Measurements from ENCODE around the gene ANKK1.

ANKK1 gene

DNA sequence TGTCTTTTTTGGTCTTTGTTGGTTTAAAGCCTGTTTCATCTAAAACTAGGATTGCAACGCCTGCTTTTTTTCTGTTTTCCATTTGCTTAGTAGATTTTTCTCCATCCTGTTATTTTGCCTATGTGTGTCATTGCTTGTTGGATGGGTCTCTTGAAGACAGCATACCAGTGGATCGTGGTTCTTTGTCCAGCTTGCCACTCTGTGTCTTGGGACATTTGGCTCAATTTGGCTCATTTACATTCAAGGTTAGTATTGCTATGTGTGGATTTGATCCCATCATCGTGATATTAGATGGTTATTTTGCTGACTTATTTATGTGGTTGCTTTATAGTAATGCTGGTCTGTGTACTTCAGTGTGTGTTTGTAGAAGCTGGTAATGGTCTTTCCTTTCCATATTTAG is 31.4 kb upstream of the ANKK1 start:
- peaks cover 48 to 49% of the 10 kb centered on the region in 2 donors for H3K36me3 ChIP-seq (ENCODE audit: control insufficient read depth in 2 of 2, insufficient read depth in 2 of 2, low read length in 2 of 2)

DNA sequence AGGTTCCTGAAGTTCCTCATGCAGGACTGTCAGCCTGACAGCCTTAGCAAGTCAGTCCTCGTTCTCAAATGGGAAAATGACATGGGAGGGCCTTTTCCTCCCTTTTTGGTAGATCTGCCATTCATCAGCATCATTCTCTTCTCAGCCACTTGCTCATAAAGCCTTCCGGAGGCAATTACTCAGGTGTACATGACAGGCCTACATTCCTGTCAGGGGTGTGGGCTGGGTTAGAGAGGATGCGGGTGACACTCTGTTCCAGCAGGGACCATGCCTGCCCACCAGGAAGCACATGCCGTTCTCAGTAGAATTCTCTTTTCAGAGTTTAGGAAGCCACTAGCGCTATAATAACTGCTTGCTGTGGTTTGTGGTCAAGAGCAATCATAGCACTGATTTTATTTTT is 24.2 kb upstream of the ANKK1 start:
- Histone ChIP-seq H3K9me3 (ENCODE audit: control insufficient read depth in 2 of 2, low read length in 2 of 2) (no peaks in the 10 kb centered on the region), H3K27me3 (ENCODE audit: control insufficient read depth in 1 of 2, insufficient read depth in 2 of 2, low read length in 2 of 2) (no peaks in the 10 kb centered on the region), H3K9ac (ENCODE audit: low read length in 2 of 2) (no peak overlapping the region), H3K4me3 (ENCODE audit: low read length in 2 of 2) (no peak overlapping the region), H3K27ac (ENCODE audit: low read length) (no peak overlapping the region), H3K4me1 (ENCODE audit: control insufficient read depth, insufficient read depth, low read length) (no peaks in the 10 kb centered on the region), H3K36me3 (ENCODE audit: control insufficient read depth in 2 of 2, insufficient read depth in 2 of 2, low read length in 2 of 2) (peaks cover 29 to 81% of the 10 kb centered on the region in 2 donors)

More for the DNA sequence above, 31.4 kb upstream of the ANKK1 start:
- Histone ChIP-seq H3K27me3 (ENCODE audit: control insufficient read depth in 1 of 2, insufficient read depth in 2 of 2, low read length in 2 of 2) (no peaks in the 10 kb centered on the region), H3K4me3 (ENCODE audit: low read length in 2 of 2) (no peak overlapping the region), H3K9me3 (ENCODE audit: control insufficient read depth in 2 of 2, low read length in 2 of 2) (no peaks in the 10 kb centered on the region), H3K9ac (ENCODE audit: low read length in 2 of 2) (no peak overlapping the region), H3K27ac (ENCODE audit: low read length) (no peak overlapping the region), H3K4me1 (ENCODE audit: control insufficient read depth, insufficient read depth, low read length) (no peaks in the 10 kb centered on the region)

DNA sequence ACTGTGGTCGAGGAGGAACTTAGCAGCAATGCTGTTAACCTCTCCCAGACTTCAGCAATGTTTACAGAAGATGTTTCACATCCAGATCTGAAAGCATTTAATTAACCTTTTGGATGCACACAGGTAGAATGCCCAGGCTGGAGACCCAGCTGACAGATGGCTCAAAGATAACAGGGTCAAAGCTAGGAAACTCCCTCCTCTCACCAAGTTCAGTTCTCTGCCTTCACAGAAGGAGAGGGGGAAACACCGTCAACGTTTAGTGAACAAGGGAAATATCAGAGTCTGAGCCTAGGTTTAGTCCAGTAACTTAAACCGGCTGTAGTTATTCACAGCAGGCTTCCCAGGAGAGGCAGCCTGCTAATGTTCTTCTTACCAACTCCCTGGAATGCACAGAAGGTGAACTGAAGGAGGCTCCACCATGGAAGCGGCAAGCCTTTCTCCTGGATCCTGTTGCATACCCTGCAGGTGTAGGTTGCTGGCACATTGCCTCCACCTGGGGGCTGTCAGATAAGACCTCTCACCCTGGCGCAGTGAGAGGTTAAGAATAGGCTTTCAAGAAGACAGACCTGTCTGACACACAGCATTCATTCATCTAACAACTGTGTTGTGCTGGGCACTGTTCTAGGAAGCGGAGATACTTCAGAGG is 23.5 kb upstream of the ANKK1 start:
- H3K4me1 ChIP-seq (ENCODE audit: control insufficient read depth, insufficient read depth, low read length): no peaks in the 10 kb centered on the region
- no peak overlapping the region for H3K4me3 ChIP-seq (ENCODE audit: low read length in 2 of 2)
- H3K27me3 ChIP-seq (ENCODE audit: control insufficient read depth in 1 of 2, insufficient read depth in 2 of 2, low read length in 2 of 2): no peaks in the 10 kb centered on the region
- no peaks in the 10 kb centered on the region for H3K9me3 ChIP-seq (ENCODE audit: control insufficient read depth in 2 of 2, low read length in 2 of 2)
- no peak overlapping the region for H3K9ac ChIP-seq (ENCODE audit: low read length in 2 of 2)
- H3K36me3 ChIP-seq (ENCODE audit: control insufficient read depth in 2 of 2, insufficient read depth in 2 of 2, low read length in 2 of 2): peaks cover 23 to 77% of the 10 kb centered on the region in 2 donors
- H3K27ac ChIP-seq (ENCODE audit: low read length): no peak overlapping the region

DNA sequence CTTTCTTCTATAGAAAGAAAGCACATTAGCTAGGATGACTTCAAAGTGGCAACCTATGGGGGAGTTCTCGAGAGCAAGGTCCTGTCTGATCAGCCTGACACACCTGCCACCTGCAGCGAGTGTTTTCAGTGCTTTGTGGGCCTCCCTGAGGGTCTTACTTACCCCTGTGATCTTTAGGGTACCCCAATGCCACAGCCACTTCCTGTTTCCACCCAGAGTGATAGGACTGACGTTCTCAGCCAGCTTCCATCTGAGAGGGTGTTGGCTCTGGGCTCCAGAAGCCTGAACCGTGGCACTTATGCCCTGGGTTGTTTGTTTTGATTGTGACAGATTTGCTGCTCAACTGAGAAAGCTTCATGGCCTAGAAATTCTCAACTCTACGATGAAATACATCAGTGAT is 21.7 kb upstream of the ANKK1 start:
- H3K9ac ChIP-seq (ENCODE audit: low read length in 2 of 2): no peak overlapping the region

DNA sequence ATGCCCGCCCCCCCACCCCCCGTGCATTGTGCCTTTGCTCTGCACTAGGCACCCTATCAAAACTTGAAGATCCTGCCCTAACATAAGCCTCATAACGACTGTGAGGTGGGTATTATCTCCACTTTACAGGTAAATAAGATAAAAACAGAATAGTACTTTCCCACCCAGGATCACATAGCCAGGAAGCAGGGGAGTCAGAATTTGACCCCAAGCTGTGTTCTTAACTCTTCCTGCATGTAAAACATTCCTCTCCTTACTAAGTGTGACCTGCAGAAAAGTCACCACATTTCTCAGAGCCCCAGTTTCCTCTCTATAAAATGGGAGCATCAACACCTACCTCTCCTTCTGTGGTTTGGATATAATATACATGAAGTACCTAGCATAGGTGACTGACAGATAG is 18.2 kb upstream of the ANKK1 start:
- H3K9ac ChIP-seq (ENCODE audit: low read length in 2 of 2): no peak overlapping the region
- H3K9me3 ChIP-seq (ENCODE audit: control insufficient read depth in 2 of 2, low read length in 2 of 2): no peaks in the 10 kb centered on the region
- H3K27ac ChIP-seq (ENCODE audit: low read length): no peak overlapping the region
- H3K4me3 ChIP-seq (ENCODE audit: low read length in 2 of 2): no peak overlapping the region
- no peaks in the 10 kb centered on the region for H3K27me3 ChIP-seq (ENCODE audit: control insufficient read depth in 1 of 2, insufficient read depth in 2 of 2, low read length in 2 of 2)
- H3K36me3 ChIP-seq (ENCODE audit: control insufficient read depth in 2 of 2, insufficient read depth in 2 of 2, low read length in 2 of 2): peaks cover 10 to 38% of the 10 kb centered on the region in 2 donors
- H3K4me1 ChIP-seq (ENCODE audit: control insufficient read depth, insufficient read depth, low read length): no peaks in the 10 kb centered on the region

More for the DNA sequence above, 21.7 kb upstream of the ANKK1 start:
- H3K4me1 ChIP-seq (ENCODE audit: control insufficient read depth, insufficient read depth, low read length): no peaks in the 10 kb centered on the region
- H3K4me3 ChIP-seq (ENCODE audit: low read length in 2 of 2): no peak overlapping the region
- no peaks in the 10 kb centered on the region for H3K9me3 ChIP-seq (ENCODE audit: control insufficient read depth in 2 of 2, low read length in 2 of 2)
- H3K27me3 ChIP-seq (ENCODE audit: control insufficient read depth in 1 of 2, insufficient read depth in 2 of 2, low read length in 2 of 2): no peaks in the 10 kb centered on the region
- H3K36me3 ChIP-seq (ENCODE audit: control insufficient read depth in 2 of 2, insufficient read depth in 2 of 2, low read length in 2 of 2): peaks cover 13 to 62% of the 10 kb centered on the region in 2 donors
- no peak overlapping the region for H3K27ac ChIP-seq (ENCODE audit: low read length)

DNA sequence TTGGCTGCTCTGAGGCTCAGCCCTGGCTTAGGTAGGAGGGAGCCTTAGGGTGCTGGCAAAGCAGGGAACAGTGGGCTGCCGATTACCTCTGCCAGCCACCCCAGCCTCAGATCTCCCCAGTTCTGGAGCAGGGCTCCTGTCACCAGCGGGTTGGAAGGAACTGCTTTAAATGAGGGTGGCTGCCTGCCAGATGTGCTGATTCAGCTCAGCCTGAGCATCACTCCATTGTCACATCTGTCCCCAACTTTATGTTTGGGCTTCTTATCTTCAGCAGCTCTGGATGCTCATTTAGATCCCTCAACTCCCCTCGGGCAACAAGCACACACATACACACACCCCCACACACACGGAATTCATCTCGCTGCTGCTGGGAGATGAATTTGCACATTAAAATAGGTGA is 16.9 kb upstream of the ANKK1 start:
- peaks cover 7 to 26% of the 10 kb centered on the region in 2 donors for H3K36me3 ChIP-seq (ENCODE audit: control insufficient read depth in 2 of 2, insufficient read depth in 2 of 2, low read length in 2 of 2)
- no peak overlapping the region for H3K27ac ChIP-seq (ENCODE audit: low read length)
- no peak overlapping the region for H3K9ac ChIP-seq (ENCODE audit: low read length in 2 of 2)
- no peak overlapping the region for H3K4me3 ChIP-seq (ENCODE audit: low read length in 2 of 2)
- H3K27me3 ChIP-seq (ENCODE audit: control insufficient read depth in 1 of 2, insufficient read depth in 2 of 2, low read length in 2 of 2): no peaks in the 10 kb centered on the region
- H3K9me3 ChIP-seq (ENCODE audit: control insufficient read depth in 2 of 2, low read length in 2 of 2): no peaks in the 10 kb centered on the region
- H3K4me1 ChIP-seq (ENCODE audit: control insufficient read depth, insufficient read depth, low read length): no peaks in the 10 kb centered on the region

DNA sequence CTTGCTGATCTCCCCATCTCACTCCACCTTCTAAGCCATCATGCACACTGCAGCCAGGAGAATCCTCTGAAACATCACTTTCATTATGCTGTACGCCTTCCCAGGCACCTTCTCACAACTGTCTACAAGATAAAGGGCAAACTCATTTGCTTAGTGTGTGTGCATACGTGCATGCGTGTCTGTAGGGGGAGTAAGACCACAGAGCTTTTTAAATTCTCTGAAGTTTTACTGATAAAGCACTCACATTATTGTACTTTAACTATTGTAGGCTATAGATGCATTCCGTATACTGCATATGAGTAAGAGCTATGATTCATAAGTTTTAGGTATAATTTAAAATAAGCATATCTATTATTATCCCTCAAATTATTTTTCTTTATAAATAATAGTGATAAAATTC is 15.3 kb upstream of the ANKK1 start:
- Histone ChIP-seq H3K9me3 (ENCODE audit: control insufficient read depth in 2 of 2, low read length in 2 of 2) (no peaks in the 10 kb centered on the region), H3K27me3 (ENCODE audit: control insufficient read depth in 1 of 2, insufficient read depth in 2 of 2, low read length in 2 of 2) (no peaks in the 10 kb centered on the region), H3K9ac (ENCODE audit: low read length in 2 of 2) (no peak overlapping the region), H3K4me1 (ENCODE audit: control insufficient read depth, insufficient read depth, low read length) (no peaks in the 10 kb centered on the region), H3K27ac (ENCODE audit: low read length) (no peak overlapping the region), H3K4me3 (ENCODE audit: low read length in 2 of 2) (no peak overlapping the region), H3K36me3 (ENCODE audit: control insufficient read depth in 2 of 2, insufficient read depth in 2 of 2, low read length in 2 of 2) (peaks cover 0 to 15% of the 10 kb centered on the region in 2 donors)

DNA sequence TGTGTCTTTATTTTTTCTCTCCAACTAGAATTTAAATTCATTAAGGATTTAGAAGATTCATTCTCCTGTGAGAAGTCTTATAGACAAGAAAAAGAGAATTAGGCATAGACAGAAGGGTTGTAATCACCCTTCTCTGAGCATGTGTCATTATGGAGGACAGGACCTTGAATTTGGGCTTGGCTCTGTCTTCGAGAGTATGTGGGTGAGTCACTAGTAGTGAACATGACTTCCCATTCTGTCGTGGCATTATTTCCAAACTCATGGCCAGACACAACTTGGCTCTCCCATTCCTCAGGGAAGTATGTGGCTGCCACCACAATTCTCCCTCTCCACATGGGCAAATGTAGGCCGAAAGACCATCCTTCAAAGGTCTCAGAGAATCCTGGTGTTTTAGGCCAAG is 14.3 kb upstream of the ANKK1 start:
- Histone ChIP-seq H3K9me3 (ENCODE audit: control insufficient read depth in 2 of 2, low read length in 2 of 2) (no peaks in the 10 kb centered on the region), H3K27me3 (ENCODE audit: control insufficient read depth in 1 of 2, insufficient read depth in 2 of 2, low read length in 2 of 2) (no peaks in the 10 kb centered on the region), H3K36me3 (ENCODE audit: control insufficient read depth in 2 of 2, insufficient read depth in 2 of 2, low read length in 2 of 2) (peaks cover 0 to 6% of the 10 kb centered on the region in 2 donors), H3K4me1 (ENCODE audit: control insufficient read depth, insufficient read depth, low read length) (no peaks in the 10 kb centered on the region), H3K9ac (ENCODE audit: low read length in 2 of 2) (no peak overlapping the region), H3K4me3 (ENCODE audit: low read length in 2 of 2) (no peak overlapping the region), H3K27ac (ENCODE audit: low read length) (no peak overlapping the region)

DNA sequence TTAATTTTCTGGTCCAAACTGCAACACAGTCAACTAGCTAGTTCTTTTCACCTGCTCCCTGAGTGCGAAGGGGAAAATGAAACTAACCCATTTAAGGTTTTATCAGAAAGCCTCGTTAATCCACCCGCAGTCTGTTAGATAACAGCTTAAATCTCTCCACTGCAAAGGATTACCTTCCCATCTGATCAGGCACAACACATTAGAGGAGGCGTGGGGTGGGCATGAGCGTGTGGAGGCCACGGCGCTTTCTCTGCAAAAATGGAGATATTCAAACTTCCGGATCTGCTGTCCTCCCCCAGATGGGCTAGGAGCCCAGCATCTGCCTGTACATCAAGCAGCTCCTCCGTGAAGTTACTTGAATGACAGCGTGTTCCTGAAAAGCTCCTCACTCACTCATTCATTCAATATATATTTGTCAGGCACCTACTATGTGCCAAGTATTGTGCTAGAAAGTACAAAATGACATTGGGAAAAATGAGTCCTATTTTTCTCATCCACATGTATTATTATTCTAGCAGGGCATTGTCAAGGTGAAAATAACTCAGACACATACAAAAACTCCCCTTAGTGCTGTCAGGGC is 13.5 kb upstream of the ANKK1 start:
- Histone ChIP-seq H3K4me3 (ENCODE audit: low read length in 2 of 2) (no peak overlapping the region), H3K4me1 (ENCODE audit: control insufficient read depth, insufficient read depth, low read length) (no peaks in the 10 kb centered on the region), H3K27ac (ENCODE audit: low read length) (no peak overlapping the region), H3K9me3 (ENCODE audit: control insufficient read depth in 2 of 2, low read length in 2 of 2) (no peaks in the 10 kb centered on the region), H3K36me3 (ENCODE audit: control insufficient read depth in 2 of 2, insufficient read depth in 2 of 2, low read length in 2 of 2) (peaks cover 0 to 3% of the 10 kb centered on the region in 2 donors), H3K27me3 (ENCODE audit: control insufficient read depth in 1 of 2, insufficient read depth in 2 of 2, low read length in 2 of 2) (no peaks in the 10 kb centered on the region), H3K9ac (ENCODE audit: low read length in 2 of 2) (no peak overlapping the region)

DNA sequence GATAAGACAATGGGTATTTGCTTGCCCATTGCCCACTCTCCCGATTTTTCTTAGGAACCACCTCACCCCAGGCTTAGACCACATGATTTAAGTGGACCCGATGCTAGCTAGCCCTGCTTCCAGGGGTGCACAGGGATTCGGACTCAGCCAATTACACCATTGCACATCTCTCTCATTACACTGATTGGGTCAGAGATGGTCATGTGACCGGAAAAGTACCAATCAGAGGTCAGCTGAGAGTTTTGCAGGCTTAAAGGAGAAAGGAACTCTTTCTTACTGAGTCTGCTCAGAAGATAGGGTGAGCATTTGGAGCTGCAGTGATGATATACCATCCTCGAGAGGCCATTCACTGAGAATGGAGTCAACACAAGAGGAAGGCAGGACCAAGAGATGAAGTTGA is 12.2 kb upstream of the ANKK1 start:
- no peak overlapping the region for H3K9ac ChIP-seq (ENCODE audit: low read length in 2 of 2)

DNA sequence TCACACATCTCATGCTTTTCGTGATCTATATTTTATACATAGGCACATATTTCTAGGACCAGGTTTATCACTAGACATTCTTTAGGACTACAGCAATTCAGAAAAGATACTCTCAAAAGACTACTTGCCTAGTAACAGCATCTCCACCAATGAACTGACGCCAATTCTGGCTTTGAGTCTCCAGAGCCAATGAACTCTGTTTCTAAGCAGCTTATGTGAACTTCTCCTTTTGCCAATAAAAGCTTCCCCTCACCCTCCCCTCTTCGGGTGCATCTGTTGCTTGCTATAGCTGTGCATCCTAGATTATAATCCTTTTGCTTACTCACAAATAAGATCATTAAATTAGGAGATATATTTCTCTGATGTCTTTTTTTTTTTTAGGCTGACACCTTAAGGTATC is 11.4 kb upstream of the ANKK1 start:
- no peak overlapping the region for H3K27ac ChIP-seq (ENCODE audit: low read length)
- no peaks in the 10 kb centered on the region for H3K9me3 ChIP-seq (ENCODE audit: control insufficient read depth in 2 of 2, low read length in 2 of 2)
- H3K9ac ChIP-seq (ENCODE audit: low read length in 2 of 2): no peak overlapping the region
- peaks cover 0 to 3% of the 10 kb centered on the region in 2 donors for H3K36me3 ChIP-seq (ENCODE audit: control insufficient read depth in 2 of 2, insufficient read depth in 2 of 2, low read length in 2 of 2)
- no peaks in the 10 kb centered on the region for H3K4me1 ChIP-seq (ENCODE audit: control insufficient read depth, insufficient read depth, low read length)
- no peaks in the 10 kb centered on the region for H3K27me3 ChIP-seq (ENCODE audit: control insufficient read depth in 1 of 2, insufficient read depth in 2 of 2, low read length in 2 of 2)
- no peak overlapping the region for H3K4me3 ChIP-seq (ENCODE audit: low read length in 2 of 2)

More for the DNA sequence above, 12.2 kb upstream of the ANKK1 start:
- no peak overlapping the region for H3K27ac ChIP-seq (ENCODE audit: low read length)
- H3K4me1 ChIP-seq (ENCODE audit: control insufficient read depth, insufficient read depth, low read length): no peaks in the 10 kb centered on the region
- no peaks in the 10 kb centered on the region for H3K9me3 ChIP-seq (ENCODE audit: control insufficient read depth in 2 of 2, low read length in 2 of 2)
- H3K36me3 ChIP-seq (ENCODE audit: control insufficient read depth in 2 of 2, insufficient read depth in 2 of 2, low read length in 2 of 2): peaks cover 0 to 3% of the 10 kb centered on the region in 2 donors
- no peak overlapping the region for H3K4me3 ChIP-seq (ENCODE audit: low read length in 2 of 2)
- H3K27me3 ChIP-seq (ENCODE audit: control insufficient read depth in 1 of 2, insufficient read depth in 2 of 2, low read length in 2 of 2): no peaks in the 10 kb centered on the region

Measured in stomach smooth muscle (tissue), 2 donors.